ENCODE data around the gene USP49. TPM values are rescaled to one million over a fixed set of nuclear protein-coding genes. Genes with fewer than 3 reads are reported as not detected.

Gene USP49
- total and polyA plus RNA-seq, 2 of the 13 experiments (the other 11 are each of a cell fraction or from before 2014, with no cell fraction given): 2.9 to 4.3 TPM

GRCh38 chr6:41747256-41748101, 147.7 kb downstream of the USP49 start, which contains the start of gene PGC (continued):
- TF ChIP-seq CBX2 (IDR thresholded peaks at IDR 0.05; ENCODE audit: low read depth, low read length) (no peak), CBX2 (CRISPR knock-in tag; IDR thresholded peaks at IDR 0.05; ENCODE audit: low read depth) (no peak), ZNF781 (CRISPR knock-in tag; IDR thresholded peaks at IDR 0.05; ENCODE audit: borderline replicate concordance, not compliant biosample characterization) (no peak), ZMAT5 (CRISPR knock-in tag; IDR thresholded peaks at IDR 0.05; ENCODE audit: borderline replicate concordance, low read depth) (no peak), SUZ12 (IDR thresholded peaks at IDR 0.05; ENCODE audit: low read depth, low read length) (no peak), ZFP36L1 (CRISPR knock-in tag; IDR thresholded peaks at IDR 0.05) (no peak), ZFP82 (CRISPR knock-in tag; IDR thresholded peaks at IDR 0.05; ENCODE audit: borderline replicate concordance) (peak; percentile 84; the same call in 1 of the 2 replicates), U2AF2 (IDR thresholded peaks at IDR 0.05; ENCODE audit: low read depth, low read length) (no peak), KLF16 (CRISPR knock-in tag; IDR thresholded peaks at IDR 0.05) (peak in 1 of 2 experiments; percentile 90; a peak in 2 of 4 replicates), STAT5B (CRISPR knock-in tag; IDR thresholded peaks at IDR 0.05) (no peak), SMYD3 (CRISPR knock-in tag; IDR thresholded peaks at IDR 0.05) (no peak), ZNF446 (CRISPR knock-in tag; IDR thresholded peaks at IDR 0.05) (0 out of 2 replicates have a peak, but pooled peaks have one; percentile 58), SP1 (IDR thresholded peaks at IDR 0.05) (no peak), SP1 (CRISPR knock-in tag; IDR thresholded peaks at IDR 0.05) (no peak; the same call in 1 of the 2 replicates), NFE2L2 (IDR thresholded peaks at IDR 0.05; ENCODE audit: low read length) (no peak), ZNF652 (CRISPR knock-in tag; IDR thresholded peaks at IDR 0.05; ENCODE audit: borderline replicate concordance, low read depth) (no peak), THYN1 (CRISPR knock-in tag; IDR thresholded peaks at IDR 0.05; ENCODE audit: borderline replicate concordance, low read depth) (no peak), ZNF234 (CRISPR knock-in tag; conservative IDR thresholded peaks at IDR 0.05) (no peak), ARNT (IDR thresholded peaks at IDR 0.05) (no peak), ONECUT2 (CRISPR knock-in tag; IDR thresholded peaks at IDR 0.05) (peak; percentile 94), BATF2 (CRISPR knock-in tag; IDR thresholded peaks at IDR 0.05) (no peak), BORCS8-MEF2B (CRISPR knock-in tag; IDR thresholded peaks at IDR 0.05) (no peak; the same call in 1 of the 2 replicates), ISX (CRISPR knock-in tag; conservative IDR thresholded peaks at IDR 0.05) (no peak), HOXA5 (CRISPR knock-in tag; IDR thresholded peaks at IDR 0.05) (peak; percentile 91), ZUFSP (CRISPR knock-in tag; IDR thresholded peaks at IDR 0.05; ENCODE audit: borderline replicate concordance) (no peak)
- TF ChIP-seq, protein P1, sequence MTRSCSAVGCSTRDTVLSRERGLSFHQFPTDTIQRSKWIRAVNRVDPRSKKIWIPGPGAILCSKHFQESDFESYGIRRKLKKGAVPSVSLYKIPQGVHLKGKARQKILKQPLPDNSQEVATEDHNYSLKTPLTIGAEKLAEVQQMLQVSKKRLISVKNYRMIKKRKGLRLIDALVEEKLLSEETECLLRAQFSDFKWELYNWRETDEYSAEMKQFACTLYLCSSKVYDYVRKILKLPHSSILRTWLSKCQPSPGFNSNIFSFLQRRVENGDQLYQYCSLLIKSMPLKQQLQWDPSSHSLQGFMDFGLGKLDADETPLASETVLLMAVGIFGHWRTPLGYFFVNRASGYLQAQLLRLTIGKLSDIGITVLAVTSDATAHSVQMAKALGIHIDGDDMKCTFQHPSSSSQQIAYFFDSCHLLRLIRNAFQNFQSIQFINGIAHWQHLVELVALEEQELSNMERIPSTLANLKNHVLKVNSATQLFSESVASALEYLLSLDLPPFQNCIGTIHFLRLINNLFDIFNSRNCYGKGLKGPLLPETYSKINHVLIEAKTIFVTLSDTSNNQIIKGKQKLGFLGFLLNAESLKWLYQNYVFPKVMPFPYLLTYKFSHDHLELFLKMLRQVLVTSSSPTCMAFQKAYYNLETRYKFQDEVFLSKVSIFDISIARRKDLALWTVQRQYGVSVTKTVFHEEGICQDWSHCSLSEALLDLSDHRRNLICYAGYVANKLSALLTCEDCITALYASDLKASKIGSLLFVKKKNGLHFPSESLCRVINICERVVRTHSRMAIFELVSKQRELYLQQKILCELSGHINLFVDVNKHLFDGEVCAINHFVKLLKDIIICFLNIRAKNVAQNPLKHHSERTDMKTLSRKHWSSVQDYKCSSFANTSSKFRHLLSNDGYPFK (CRISPR knock-in tag; IDR thresholded peaks at IDR 0.05; ENCODE audit: borderline replicate concordance): 0 out of 2 replicates have a peak, but pooled peaks have one; percentile 4
